Hindlimb muscle (tissue), 1 donor: ENCODE results near the gene KLF3. TPM values are rescaled to one million over a fixed set of nuclear protein-coding genes. Genes with fewer than 3 reads are reported as not detected.

ENCODE experiments used
- DNase-seq: peaks from one replicate; pipeline ENCODE4 v3.0.0-alpha.2; 2013
- polyA plus RNA-seq: library from polyadenylated mRNA; unstranded; fragments of 120-200 nt; gene quantifications from one replicate; pipeline ENCODE4 v1.2.1, GENCODE V29; 2013; ENCODE audit not compliant: insufficient read length

Gene KLF3
- polyA plus RNA-seq, 1 donor, result 34.0 TPM

GRCh38 chr4:38656111-38656510, 7.9 kb upstream of the KLF3 start:
- DNase-seq, result no peak

- no peak for DNase-seq
Observed at GRCh38 chr4:38659346-38659745, 4.7 kb upstream of the KLF3 start.

- DNase-seq, result no peak
Observed at GRCh38 chr4:38660838-38661237, 3.2 kb upstream of the KLF3 start.

DNA sequence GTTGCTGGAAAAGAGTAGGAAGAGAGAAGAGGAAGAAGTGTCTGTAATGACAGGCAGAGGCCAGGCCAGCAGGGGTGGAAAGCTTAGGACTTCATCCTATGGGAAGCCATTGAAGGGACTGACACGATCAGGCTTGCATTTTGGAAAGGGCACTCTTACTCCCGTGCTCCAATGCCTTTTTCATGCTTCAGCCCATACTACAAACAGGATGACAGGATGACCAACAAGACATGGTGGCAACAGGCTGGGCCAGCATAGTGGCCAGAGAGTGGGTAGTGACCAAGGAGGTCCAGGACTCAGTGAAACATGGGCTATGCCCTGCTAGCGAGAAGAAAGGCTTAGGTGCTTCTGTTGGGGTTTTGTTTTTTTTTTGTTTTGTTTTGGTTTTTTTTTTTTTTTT, 2.6 kb upstream of the KLF3 start:
- no peak for DNase-seq

DNA sequence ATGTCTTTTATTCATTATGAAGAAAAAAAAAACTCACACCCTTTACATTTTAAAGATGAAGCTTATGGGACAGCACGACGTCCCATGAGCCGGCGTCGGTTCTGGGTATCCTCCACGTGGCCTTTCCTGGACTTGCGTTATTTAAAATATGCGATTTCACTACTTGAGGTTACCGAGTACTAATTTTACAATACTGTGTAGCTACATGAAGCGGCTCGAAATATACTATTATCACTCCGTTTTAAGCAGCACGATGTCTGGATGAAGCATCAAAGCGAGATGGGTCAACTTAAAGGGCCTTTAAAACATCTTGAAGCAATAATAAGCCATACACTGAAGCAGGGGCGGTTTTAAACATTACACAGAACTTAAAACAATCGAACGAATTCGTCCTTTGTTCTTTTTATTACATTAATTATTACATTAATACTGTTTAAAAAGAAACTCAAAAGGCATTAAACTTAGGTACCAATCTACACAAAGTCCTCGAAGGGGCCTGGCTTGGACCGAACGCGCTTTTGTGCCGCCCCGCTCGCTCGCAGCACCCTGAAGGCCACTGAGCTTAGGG, 1.4 kb upstream of the KLF3 start:
- no peak for DNase-seq

- DNase-seq, result peak; percentile 81
Observed at GRCh38 chr4:38663090-38663800, 754 bp upstream of the KLF3 start.

DNA sequence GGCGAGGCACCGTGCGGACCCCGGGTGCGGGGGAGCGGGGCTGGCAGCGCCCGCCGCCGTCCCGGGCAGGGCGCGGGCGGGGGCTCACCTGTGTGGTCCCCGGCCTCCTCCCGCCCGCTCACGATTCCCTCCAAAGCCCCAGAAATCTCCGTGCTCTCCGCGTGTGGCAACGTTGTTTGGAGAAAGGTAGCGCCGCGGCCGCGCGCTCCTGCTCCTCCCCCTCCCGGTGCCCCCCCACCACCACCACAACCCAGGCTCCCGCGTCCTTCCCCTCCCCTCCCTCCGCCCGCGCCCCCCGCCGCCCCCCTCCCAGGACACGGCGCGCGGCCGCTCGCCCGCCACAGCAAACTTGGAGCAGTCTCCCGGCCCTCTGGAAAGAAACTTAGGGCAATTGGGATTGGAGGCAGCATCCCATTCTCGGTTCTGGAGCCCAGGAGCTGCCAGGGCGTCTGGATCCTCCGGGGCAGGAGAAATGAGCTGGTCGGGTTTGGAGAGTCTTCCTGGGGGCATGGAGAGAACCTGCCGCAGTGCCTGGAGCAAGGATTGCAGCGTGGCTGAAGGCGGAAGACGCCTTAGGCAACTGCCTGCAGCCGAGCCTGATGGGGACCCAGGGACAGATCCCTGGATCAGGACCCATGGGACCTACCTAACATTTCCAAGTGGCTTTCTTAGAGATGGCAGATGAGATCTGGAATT, 855 bp downstream of the KLF3 start:
- DNase-seq, result peak; percentile 79

DNA sequence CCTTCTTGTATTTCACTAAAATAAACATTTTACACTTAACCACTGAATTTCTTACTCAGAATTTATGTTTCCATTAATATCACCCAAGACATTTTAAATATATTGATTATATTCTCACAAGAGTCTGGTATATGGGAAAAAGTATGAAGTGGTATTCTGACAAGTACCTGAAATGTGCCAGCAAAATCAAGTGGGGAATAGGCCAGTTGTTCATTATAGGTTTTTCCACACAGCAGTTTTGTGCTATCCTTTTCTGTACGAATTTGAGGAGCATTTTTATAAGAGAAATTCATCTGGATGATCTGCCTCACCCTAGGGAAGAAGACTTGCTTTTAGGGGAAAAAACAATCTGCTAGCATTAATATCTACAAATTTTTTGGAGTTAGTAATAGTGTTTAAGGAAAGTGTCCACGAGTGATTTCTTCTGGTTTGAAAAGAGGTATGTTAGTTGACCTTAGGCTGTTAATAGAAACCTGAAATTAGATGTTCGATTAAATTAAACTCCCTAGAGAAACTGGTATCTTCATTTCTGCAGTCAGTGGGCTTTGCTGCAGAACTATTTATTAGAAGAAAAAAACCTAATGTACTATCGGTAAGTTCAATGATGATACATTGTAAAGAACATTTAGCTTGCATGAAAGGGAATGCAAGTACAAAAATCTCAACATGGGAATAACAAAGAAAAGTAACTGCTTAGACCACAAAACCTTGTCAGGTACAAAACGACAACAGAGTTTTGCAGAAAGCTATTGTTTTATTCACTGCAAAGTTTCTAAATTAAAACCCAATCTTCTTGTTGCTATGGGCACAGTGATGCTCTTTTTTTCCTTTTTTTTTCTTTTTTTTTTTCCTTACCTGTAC, 1.8 kb downstream of the KLF3 start:
- no peak for DNase-seq

GRCh38 chr4:38666766-38667084, 2.7 kb downstream of the KLF3 start:
- no peak for DNase-seq

- peak; percentile 91 for DNase-seq
Observed at GRCh38 chr4:38667085-38667893, 3.3 kb downstream of the KLF3 start.

DNA sequence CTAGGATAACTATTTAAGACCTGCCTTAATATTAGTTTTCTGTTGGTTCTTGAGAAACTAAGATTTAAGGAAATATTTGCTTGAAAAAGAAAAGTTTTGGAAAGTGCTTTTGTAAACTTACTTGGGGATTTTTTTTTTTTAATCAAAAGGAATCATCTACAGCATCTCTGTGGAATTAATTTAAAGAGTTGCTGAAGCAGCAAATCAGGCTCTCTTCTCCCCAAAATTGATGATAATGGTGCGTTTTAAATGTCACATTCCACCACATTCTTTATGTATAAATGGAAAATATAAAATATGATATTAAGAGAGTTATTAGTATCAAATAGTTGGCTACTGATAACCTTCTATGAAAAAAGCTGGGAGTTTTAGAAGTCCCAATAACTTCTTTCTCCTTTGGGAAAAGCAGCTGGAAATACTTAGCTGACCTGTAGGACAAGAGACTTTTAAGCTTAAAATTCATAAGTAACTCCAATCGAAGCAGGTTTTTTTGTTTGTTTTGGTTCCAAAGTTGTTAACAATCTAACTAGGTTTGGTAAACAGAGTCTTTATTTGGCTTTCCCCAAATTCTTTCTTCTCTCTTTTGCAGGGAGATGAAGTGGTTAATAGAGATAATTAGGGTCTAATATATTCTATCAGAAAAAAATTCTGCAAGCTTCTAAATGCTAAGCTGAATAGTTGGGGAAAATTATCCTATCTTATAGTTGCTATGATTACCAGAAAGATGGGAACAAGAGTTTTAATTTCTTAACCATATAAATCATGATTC, 4.4 kb downstream of the KLF3 start:
- no peak for DNase-seq

DNA sequence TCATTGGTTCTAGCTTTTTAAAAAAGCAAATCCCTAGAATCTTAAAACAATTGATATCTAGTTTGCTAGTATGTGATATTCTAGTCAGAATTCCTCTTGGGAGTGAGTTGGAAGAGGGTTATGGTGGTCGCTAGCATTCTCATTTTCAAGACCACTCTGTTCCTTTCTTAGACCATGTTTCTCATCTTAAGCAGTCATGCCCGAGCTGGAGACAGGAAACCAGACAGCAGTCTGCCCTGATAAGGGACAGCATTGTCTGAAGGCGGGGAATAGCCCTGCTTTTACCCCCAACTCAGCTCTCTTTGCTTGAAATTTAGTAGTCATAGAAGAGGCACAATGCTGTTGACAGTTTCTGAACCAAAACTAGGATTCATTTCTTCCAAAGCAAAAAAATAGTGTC, 5.2 kb downstream of the KLF3 start:
- DNase-seq, result no peak

GRCh38 chr4:38670109-38670901, 6.3 kb downstream of the KLF3 start:
- no peak for DNase-seq

- no peak for DNase-seq
Observed at GRCh38 chr4:38670939-38671591, 7.1 kb downstream of the KLF3 start.

- no peak for DNase-seq
Observed at GRCh38 chr4:38671592-38671940, 7.6 kb downstream of the KLF3 start.

- no peak for DNase-seq
Observed at GRCh38 chr4:38672074-38672396, 8.0 kb downstream of the KLF3 start.

DNA sequence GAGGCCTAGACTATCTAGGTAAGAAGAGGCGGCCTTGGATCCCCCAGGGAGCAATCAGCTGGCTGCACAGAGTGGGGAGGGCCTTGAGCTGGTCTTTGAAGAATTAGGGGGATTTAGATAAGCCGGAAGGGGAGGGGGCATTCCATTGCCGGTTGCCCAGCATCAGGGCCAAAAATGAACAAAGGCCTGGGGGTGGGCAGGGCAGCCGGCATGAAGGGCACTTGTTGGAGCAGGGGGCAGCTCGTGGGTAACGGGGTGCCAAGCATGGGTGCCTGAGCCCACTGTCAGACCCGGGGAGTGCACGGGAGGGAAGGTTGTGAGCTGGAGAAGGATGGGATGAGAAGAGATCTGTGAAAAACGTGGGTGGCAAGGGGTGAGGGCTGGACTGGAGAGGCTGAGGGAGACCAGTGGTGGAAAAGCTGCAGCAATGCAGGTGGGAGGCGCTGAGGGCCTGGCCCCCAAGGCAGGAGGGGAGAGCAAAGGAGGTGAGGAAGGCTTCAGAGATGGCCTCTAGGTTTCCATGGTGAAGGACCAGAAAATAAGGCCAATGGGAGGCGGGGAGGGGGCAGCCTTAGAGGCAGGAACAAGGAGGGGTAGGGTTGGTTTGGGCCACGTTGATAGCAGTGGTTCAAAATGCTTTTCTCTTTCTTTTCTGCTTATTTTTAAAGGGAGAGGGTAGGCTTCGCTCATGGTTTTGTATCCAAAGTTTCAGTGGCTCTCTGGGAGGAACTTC, 8.6 kb downstream of the KLF3 start:
- no peak for DNase-seq

DNA sequence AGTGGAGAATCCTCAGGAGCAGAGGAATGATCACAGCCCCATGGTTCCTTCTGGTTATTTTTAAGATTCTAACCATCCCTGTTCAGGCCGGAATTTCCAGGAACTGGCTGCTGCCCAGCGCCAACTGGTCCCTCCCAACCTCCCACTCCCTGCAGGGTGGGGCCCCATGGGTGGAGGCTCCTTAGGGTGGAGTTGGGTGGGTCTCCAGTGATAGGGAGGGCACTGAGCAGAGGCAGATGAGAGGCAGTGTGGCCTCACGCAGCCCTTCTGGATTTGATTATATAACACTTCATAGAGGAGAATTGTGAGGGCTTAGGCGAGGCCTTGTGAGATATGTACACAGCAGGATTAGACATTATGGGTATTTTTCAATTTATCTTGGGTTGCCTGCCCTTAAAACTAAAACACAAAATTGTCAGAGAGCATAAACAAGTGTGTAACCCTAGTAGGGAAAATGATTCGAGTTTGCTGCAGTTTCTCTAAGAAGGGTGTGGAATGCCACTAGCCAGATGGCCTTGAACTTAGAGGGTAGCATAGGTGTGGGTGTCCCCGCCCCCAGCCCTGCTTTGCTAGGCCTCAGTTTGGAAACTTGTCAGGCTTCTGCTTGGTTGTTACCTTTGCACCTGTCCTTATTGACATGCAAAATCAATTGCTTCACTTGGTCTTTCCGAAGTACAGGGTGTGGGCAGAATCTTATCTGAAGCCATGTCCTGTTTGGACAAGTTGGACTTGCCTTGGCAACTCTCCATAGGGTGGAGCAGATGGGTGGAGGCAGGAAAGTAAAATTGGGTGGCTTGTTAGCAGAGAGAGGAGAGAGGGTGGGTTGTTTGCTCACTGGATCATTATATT, 9.4 kb downstream of the KLF3 start:
- DNase-seq, result no peak
